ENCODE data around the gene ASTN1.

ASTN1 gene
- long read RNA-seq = 0 reads

DNA sequence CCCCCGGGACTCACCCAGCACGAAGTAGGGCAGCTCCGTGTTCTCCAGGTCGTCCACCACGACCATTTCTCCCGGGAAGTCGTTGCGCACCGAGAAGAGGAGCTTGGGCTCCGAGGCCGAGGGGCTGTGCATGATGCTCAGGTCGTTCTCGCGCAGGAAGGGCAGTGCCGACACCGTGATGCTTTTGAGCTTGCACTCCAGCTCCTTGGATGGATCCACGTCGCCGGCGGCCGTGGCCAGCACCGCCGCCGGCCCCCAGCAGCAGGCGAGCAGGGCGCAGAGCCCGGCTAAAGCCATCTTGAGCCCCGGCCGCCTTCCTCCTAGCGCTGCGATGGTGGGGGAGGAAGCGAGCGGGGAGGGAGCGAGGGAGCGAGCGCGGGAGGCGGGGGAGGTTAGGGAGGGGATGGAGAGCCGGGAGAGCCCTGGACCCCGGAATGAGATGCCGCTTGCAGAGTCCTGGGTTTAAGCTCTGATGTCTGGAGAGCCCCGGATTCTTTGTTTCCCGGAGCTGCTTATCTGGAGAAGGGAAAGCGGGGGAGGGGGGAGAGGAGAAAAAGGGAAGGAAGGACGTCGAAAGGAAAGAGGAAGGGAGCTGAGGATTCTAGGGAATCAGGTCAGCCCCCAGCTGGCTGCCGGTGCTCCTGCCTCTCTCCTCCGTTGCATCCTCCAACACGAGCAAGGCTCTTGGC, at the start of gene ASTN1:
Gene ASTN1 (minus strand): TSS at position 333 of the 689 bp plus-strand sequence. CDS start 36 bp downstream, at position 297.
- DNase-seq (ENCODE audit: low read depth in 1 of 2, low spot score in 1 of 2) = no peak
- TF ChIP-seq POLR2AphosphoS5 (IDR thresholded peaks at IDR 0.05; ENCODE audit: low read depth) (no peak), GABPA (IDR thresholded peaks at IDR 0.05; ENCODE audit: low read depth) (no peak), SPI1 (IDR thresholded peaks at IDR 0.05; ENCODE audit: borderline replicate concordance, low read depth) (no peak)
- TF ChIP-seq, protein P1, sequence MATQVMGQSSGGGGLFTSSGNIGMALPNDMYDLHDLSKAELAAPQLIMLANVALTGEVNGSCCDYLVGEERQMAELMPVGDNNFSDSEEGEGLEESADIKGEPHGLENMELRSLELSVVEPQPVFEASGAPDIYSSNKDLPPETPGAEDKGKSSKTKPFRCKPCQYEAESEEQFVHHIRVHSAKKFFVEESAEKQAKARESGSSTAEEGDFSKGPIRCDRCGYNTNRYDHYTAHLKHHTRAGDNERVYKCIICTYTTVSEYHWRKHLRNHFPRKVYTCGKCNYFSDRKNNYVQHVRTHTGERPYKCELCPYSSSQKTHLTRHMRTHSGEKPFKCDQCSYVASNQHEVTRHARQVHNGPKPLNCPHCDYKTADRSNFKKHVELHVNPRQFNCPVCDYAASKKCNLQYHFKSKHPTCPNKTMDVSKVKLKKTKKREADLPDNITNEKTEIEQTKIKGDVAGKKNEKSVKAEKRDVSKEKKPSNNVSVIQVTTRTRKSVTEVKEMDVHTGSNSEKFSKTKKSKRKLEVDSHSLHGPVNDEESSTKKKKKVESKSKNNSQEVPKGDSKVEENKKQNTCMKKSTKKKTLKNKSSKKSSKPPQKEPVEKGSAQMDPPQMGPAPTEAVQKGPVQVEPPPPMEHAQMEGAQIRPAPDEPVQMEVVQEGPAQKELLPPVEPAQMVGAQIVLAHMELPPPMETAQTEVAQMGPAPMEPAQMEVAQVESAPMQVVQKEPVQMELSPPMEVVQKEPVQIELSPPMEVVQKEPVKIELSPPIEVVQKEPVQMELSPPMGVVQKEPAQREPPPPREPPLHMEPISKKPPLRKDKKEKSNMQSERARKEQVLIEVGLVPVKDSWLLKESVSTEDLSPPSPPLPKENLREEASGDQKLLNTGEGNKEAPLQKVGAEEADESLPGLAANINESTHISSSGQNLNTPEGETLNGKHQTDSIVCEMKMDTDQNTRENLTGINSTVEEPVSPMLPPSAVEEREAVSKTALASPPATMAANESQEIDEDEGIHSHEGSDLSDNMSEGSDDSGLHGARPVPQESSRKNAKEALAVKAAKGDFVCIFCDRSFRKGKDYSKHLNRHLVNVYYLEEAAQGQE (IDR thresholded peaks at IDR 0.05; ENCODE audit: insufficient replicate concordance, low read depth) = no peak
- TF ChIP-seq, protein P2, sequence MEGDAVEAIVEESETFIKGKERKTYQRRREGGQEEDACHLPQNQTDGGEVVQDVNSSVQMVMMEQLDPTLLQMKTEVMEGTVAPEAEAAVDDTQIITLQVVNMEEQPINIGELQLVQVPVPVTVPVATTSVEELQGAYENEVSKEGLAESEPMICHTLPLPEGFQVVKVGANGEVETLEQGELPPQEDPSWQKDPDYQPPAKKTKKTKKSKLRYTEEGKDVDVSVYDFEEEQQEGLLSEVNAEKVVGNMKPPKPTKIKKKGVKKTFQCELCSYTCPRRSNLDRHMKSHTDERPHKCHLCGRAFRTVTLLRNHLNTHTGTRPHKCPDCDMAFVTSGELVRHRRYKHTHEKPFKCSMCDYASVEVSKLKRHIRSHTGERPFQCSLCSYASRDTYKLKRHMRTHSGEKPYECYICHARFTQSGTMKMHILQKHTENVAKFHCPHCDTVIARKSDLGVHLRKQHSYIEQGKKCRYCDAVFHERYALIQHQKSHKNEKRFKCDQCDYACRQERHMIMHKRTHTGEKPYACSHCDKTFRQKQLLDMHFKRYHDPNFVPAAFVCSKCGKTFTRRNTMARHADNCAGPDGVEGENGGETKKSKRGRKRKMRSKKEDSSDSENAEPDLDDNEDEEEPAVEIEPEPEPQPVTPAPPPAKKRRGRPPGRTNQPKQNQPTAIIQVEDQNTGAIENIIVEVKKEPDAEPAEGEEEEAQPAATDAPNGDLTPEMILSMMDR (IDR thresholded peaks at IDR 0.05; ENCODE audit: insufficient read depth, low read length) = no peak
- H3K27me3 ChIP-seq (ENCODE audit: insufficient read depth, poor library complexity, severe bottlenecking) = peaks cover 29% of the 10 kb centered on the region
- no peak within 1 kb of the TSS for H3K4me3 ChIP-seq (replicated peaks; ENCODE audit: insufficient read depth, low read length)
- H3K27ac ChIP-seq (replicated peaks) = no peak within 1 kb of the TSS

DNA sequence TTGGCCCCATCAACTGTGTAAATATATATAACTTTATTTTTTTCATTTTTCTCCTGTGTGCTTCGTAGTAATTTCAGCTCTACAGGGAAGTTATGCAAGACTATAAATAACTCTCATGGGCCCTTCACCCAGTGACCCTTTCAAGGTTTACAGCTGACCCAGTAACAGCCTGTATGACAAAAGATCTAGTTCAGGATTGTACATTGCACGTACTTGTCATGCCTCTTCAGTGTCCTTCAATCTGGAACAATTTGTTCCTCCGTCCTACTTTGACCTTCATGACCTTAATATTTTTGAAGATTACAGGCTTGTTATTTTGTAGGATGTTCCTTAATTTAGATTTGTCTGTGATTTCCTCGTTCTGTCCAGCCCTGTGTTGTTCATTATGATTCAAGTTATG, 46.7 kb upstream of the ASTN1 start:
- no peak for TF ChIP-seq POLR2AphosphoS5 (IDR thresholded peaks at IDR 0.05; ENCODE audit: low read depth)
- TF ChIP-seq, protein P1 (IDR thresholded peaks at IDR 0.05; ENCODE audit: insufficient replicate concordance, low read depth) = no peak
- TF ChIP-seq GABPA (IDR thresholded peaks at IDR 0.05; ENCODE audit: low read depth) = no peak
- TF ChIP-seq SPI1 (IDR thresholded peaks at IDR 0.05; ENCODE audit: borderline replicate concordance, low read depth) = no peak
- TF ChIP-seq, protein P2 (IDR thresholded peaks at IDR 0.05; ENCODE audit: insufficient read depth, low read length) = no peak
- DNase-seq (ENCODE audit: low read depth in 1 of 2, low spot score in 1 of 2) = no peak
- Histone ChIP-seq H3K4me3 (replicated peaks; ENCODE audit: insufficient read depth, low read length) (no peak overlapping the region), H3K27ac (replicated peaks) (no peak overlapping the region), H3K27me3 (ENCODE audit: insufficient read depth, poor library complexity, severe bottlenecking) (no peaks in the 10 kb centered on the region)

DNA sequence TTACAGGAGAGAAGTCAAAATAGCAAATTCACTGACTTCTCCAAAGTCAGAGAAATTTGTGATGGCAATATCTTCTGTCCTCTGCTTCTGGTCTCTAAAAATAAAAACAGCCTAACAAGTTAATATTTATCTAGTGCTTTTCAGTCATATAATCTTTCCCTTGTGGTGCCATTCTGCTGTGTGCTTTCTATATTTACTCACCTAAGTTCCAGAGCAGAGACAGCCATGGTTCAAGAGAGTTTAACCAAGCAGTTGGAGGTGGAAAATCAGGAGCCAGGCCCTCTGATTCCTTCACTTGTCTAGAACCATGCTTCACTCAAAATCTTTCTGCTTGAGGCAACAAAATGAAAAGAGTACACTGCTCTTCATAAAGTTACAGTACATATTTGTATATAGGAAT, 45.6 kb upstream of the ASTN1 start:
- DNase-seq (ENCODE audit: low read depth in 1 of 2, low spot score in 1 of 2) = no peak
- Histone ChIP-seq H3K27me3 (ENCODE audit: insufficient read depth, poor library complexity, severe bottlenecking) (no peaks in the 10 kb centered on the region), H3K4me3 (replicated peaks; ENCODE audit: insufficient read depth, low read length) (no peak overlapping the region)

More for the DNA sequence above, 45.6 kb upstream of the ASTN1 start:
- TF ChIP-seq GABPA (IDR thresholded peaks at IDR 0.05; ENCODE audit: low read depth) (no peak), SPI1 (IDR thresholded peaks at IDR 0.05; ENCODE audit: borderline replicate concordance, low read depth) (no peak), POLR2AphosphoS5 (IDR thresholded peaks at IDR 0.05; ENCODE audit: low read depth) (no peak)
- TF ChIP-seq, protein P1 (IDR thresholded peaks at IDR 0.05; ENCODE audit: insufficient replicate concordance, low read depth) = no peak
- TF ChIP-seq, protein P2 (IDR thresholded peaks at IDR 0.05; ENCODE audit: insufficient read depth, low read length) = no peak
- H3K27ac ChIP-seq (replicated peaks) = no peak overlapping the region

All from HL-60 (cell line).